Activated CD8-positive, alpha-beta T cell treated with anti-CD3 and anti-CD28 coated beads for 36 hours (primary cell): ENCODE results near the gene STK39. TPM values are rescaled to one million over a fixed set of nuclear protein-coding genes. Genes with fewer than 3 reads are reported as not detected.

ENCODE experiments used
- ATAC-seq: fragments of 200-7000 bp; cut with Tn5 transposase; one replicate; pipeline ENCODE4 v1.10.0; 2021; ENCODE audit warnings: mild to moderate bottlenecking, moderate library complexity
- CTCF ChIA-PET: fragments of 350-600 bp; sonication (Branson Sonifier 250); formaldehyde crosslinking; loops from one replicate; lab custom pipeline; 2021; ENCODE audit warnings: antibody characterized with exemption; lab: Charles Lee
- POLR2A ChIA-PET: fragments of 350-600 bp; sonication (Branson Sonifier 250); formaldehyde crosslinking; loops from one replicate; lab custom pipeline; 2021; ENCODE audit warnings: antibody characterized with exemption; lab: Charles Lee
- DNase-seq: peaks from one replicate; pipeline ENCODE4 v3.0.0-alpha.2; 2020
- H3K27ac Mint-ChIP-seq: one replicate; pipeline ENCODE4 v1.8.0; 2021; ENCODE audit warnings: mild to moderate bottlenecking, mixed read lengths
- H3K27me3 Mint-ChIP-seq: one replicate; pipeline ENCODE4 v1.8.0; 2021; ENCODE audit warnings: mixed read lengths
- H3K36me3 Mint-ChIP-seq: one replicate; pipeline ENCODE4 v1.8.0; 2021; ENCODE audit warnings: low read depth, mixed read lengths
- H3K4me1 Mint-ChIP-seq: one replicate; pipeline ENCODE4 v1.8.0; 2021; ENCODE audit warnings: low read depth, mixed read lengths
- H3K4me3 Mint-ChIP-seq: one replicate; pipeline ENCODE4 v1.8.0; 2021; ENCODE audit warnings: mild to moderate bottlenecking, moderate library complexity, mixed read lengths
- H3K9me3 Mint-ChIP-seq: one replicate; pipeline ENCODE4 v1.8.0; 2021; ENCODE audit warnings: mixed read lengths
- CTCF ChIP-seq: fragments of 200-600 bp; IDR thresholded peaks from one replicate; pipeline ENCODE4 v1.8.0; 2022; ENCODE audit warnings: antibody characterized with exemption, mild to moderate bottlenecking
- intact Hi-C: fragments of 100-400 bp; cut with micrococcal nuclease; formaldehyde crosslinking; loops from one replicate; pipeline ENCODE4 v1.10.0; 2022
- total RNA-seq, 2 experiments: library from RNA; stranded (reverse); gene quantifications; one replicate each; pipeline ENCODE4 v1.2.3, GENCODE V29; 2021

Gene STK39
- total RNA-seq, 2 experiments from 2014 or later, result 32.8 to 33.9 TPM

- TF ChIP-seq CTCF, result no peak
- H3K27ac Mint-ChIP-seq, result no peak overlapping the region
- DNase-seq, result no peak
- peaks cover 6% of the 10 kb centered on the region for H3K4me1 Mint-ChIP-seq
- POLR2A ChIA-PET, result no interaction called here
- no peaks in the 10 kb centered on the region for H3K27me3 Mint-ChIP-seq
- peaks cover 17% of the 10 kb centered on the region for H3K36me3 Mint-ChIP-seq
- no peaks in the 10 kb centered on the region for H3K9me3 Mint-ChIP-seq
- no peak for ATAC-seq
- CTCF ChIA-PET, result no interaction called here
- no peak overlapping the region for H3K4me3 Mint-ChIP-seq
- intact Hi-C loops, result no loop called here
These were observed 259.8 kb downstream of the STK39 start for GRCh38 chr2:167987558-167987957.

- Mint-ChIP-seq H3K27ac (no peak overlapping the region), H3K4me3 (no peak overlapping the region), H3K4me1 (peaks cover 2% of the 10 kb centered on the region), H3K9me3 (no peaks in the 10 kb centered on the region), H3K27me3 (no peaks in the 10 kb centered on the region), H3K36me3 (peaks cover 17% of the 10 kb centered on the region)
- TF ChIP-seq CTCF, result no peak
- DNase-seq (no peak), ATAC-seq (no peak)
- ChIA-PET POLR2A (no interaction called here), CTCF (no interaction called here)
- intact Hi-C loops, result no loop called here
These were observed 260.4 kb downstream of the STK39 start for GRCh38 chr2:167987026-167987425.

- DNase-seq (no peak), ATAC-seq (no peak)
- peaks cover 2% of the 10 kb centered on the region for H3K4me1 Mint-ChIP-seq
- H3K27ac Mint-ChIP-seq, result no peak overlapping the region
- H3K27me3 Mint-ChIP-seq, result no peaks in the 10 kb centered on the region
- peaks cover 17% of the 10 kb centered on the region for H3K36me3 Mint-ChIP-seq
- H3K4me3 Mint-ChIP-seq, result no peak overlapping the region
- ChIA-PET POLR2A (no interaction called here), CTCF (no interaction called here)
- no peak for TF ChIP-seq CTCF
- intact Hi-C loops, result no loop called here
- H3K9me3 Mint-ChIP-seq, result no peaks in the 10 kb centered on the region
These were observed 261.2 kb downstream of the STK39 start for GRCh38 chr2:167986223-167986622.

- intact Hi-C loops, result no loop called here
- DNase-seq (no peak), ATAC-seq (no peak)
- ChIA-PET POLR2A (interaction anchor here (0.7 kb wide), 1 partner anchor 226 kb away, joined by 4 read pairs; no protein-coding TSS in a partner anchor), CTCF (no interaction called here)
- no peaks in the 10 kb centered on the region for H3K4me1 Mint-ChIP-seq
- H3K27me3 Mint-ChIP-seq, result no peaks in the 10 kb centered on the region
- H3K36me3 Mint-ChIP-seq, result peaks cover 28% of the 10 kb centered on the region
- H3K27ac Mint-ChIP-seq, result no peak overlapping the region
- no peaks in the 10 kb centered on the region for H3K9me3 Mint-ChIP-seq
- no peak for TF ChIP-seq CTCF
- no peak overlapping the region for H3K4me3 Mint-ChIP-seq
These were observed 265.4 kb downstream of the STK39 start for GRCh38 chr2:167981945-167982344.

GRCh38 chr2:167980439-167980838 lies 267.0 kb downstream of the STK39 start:
- Mint-ChIP-seq H3K4me1 (no peaks in the 10 kb centered on the region), H3K27ac (no peak overlapping the region), H3K4me3 (no peak overlapping the region), H3K36me3 (peaks cover 31% of the 10 kb centered on the region), H3K9me3 (no peaks in the 10 kb centered on the region), H3K27me3 (no peaks in the 10 kb centered on the region)
- no peak for TF ChIP-seq CTCF
- ChIA-PET CTCF (no interaction called here), POLR2A (no interaction called here)
- ATAC-seq, result no peak
- intact Hi-C loops, result no loop called here
- DNase-seq, result no peak
